ENCODE data around the gene ST3GAL2.

ST3GAL2 gene

GRCh38 chr16:70437582-70438557 is 1.0 kb downstream of the ST3GAL2 start:
- DNase-seq (ENCODE audit: low spot score) = peak; percentile 52

- DNase-seq (ENCODE audit: low spot score) = peak; percentile 55
Observed at GRCh38 chr16:70437017-70437581, 1.8 kb downstream of the ST3GAL2 start.

- DNase-seq (ENCODE audit: low spot score) = no peak
Observed at GRCh38 chr16:70434484-70435260, 4.2 kb downstream of the ST3GAL2 start.

GRCh38 chr16:70433458-70434103 is 5.3 kb downstream of the ST3GAL2 start:
- DNase-seq (ENCODE audit: low spot score) = peak; percentile 59

- peak; percentile 9 for DNase-seq (ENCODE audit: low spot score)
Observed at GRCh38 chr16:70432723-70433457, 6.0 kb downstream of the ST3GAL2 start.

- DNase-seq (ENCODE audit: low spot score) = no peak
Observed at GRCh38 chr16:70432356-70432722, 6.6 kb downstream of the ST3GAL2 start.

- DNase-seq (ENCODE audit: low spot score) = no peak
Observed at GRCh38 chr16:70430667-70431536, 8.0 kb downstream of the ST3GAL2 start.

- no peak for DNase-seq (ENCODE audit: low spot score)
Observed at GRCh38 chr16:70429888-70430666, 8.8 kb downstream of the ST3GAL2 start.

- DNase-seq (ENCODE audit: low spot score) = peak; percentile 94
Observed at GRCh38 chr16:70428178-70428998, 10.5 kb downstream of the ST3GAL2 start.

- DNase-seq (ENCODE audit: low spot score) = no peak
Observed at GRCh38 chr16:70427786-70428177, 11.1 kb downstream of the ST3GAL2 start.

- DNase-seq (ENCODE audit: low spot score) = no peak
Observed at GRCh38 chr16:70422543-70422942, 16.4 kb downstream of the ST3GAL2 start.

GRCh38 chr16:70421473-70422311 is 17.2 kb downstream of the ST3GAL2 start:
- DNase-seq (ENCODE audit: low spot score) = no peak

GRCh38 chr16:70421014-70421413 is 17.9 kb downstream of the ST3GAL2 start:
- no peak for DNase-seq (ENCODE audit: low spot score)

GRCh38 chr16:70419384-70420327 is 19.2 kb downstream of the ST3GAL2 start:
- DNase-seq (ENCODE audit: low spot score) = no peak

- no peak for DNase-seq (ENCODE audit: low spot score)
Observed at GRCh38 chr16:70418993-70419318, 19.9 kb downstream of the ST3GAL2 start.

- DNase-seq (ENCODE audit: low spot score) = no peak
Observed at GRCh38 chr16:70418274-70418992, 20.5 kb downstream of the ST3GAL2 start.
